HG03521 (cell line): ENCODE data around the gene CDK8.
"Not testable (repeated sequence)": the region's sequence is repeated elsewhere in the genome, so short reads cannot be mapped to it uniquely, and the experiment has no call there.

Experiments
- ATAC-seq: cut with Tn5 transposase; IDR thresholded peaks from one replicate; pipeline ENCODE4 v1.9.1; 2021; ENCODE audit warnings: mild to moderate bottlenecking, moderate library complexity; ENCODE audit not compliant: unreplicated experiment

Gene CDK8

GRCh38 chr13:26310470-26310869, 56.5 kb downstream of the CDK8 start:
- ATAC-seq: no peak

GRCh38 chr13:26312019-26312418, 58.1 kb downstream of the CDK8 start:
- ATAC-seq: not testable (repeated sequence)

- not testable (repeated sequence) for ATAC-seq
Observed at GRCh38 chr13:26316095-26316494, 62.2 kb downstream of the CDK8 start.

GRCh38 chr13:26320766-26321165, 66.8 kb downstream of the CDK8 start:
- ATAC-seq: no peak

- ATAC-seq: no peak
Observed at GRCh38 chr13:26323127-26323526, 69.2 kb downstream of the CDK8 start.

GRCh38 chr13:26323764-26324163, 69.8 kb downstream of the CDK8 start:
- no peak for ATAC-seq

GRCh38 chr13:26324294-26324693, 70.4 kb downstream of the CDK8 start:
- ATAC-seq: no peak

- ATAC-seq: no peak
Observed at GRCh38 chr13:26324867-26325266, 70.9 kb downstream of the CDK8 start.

GRCh38 chr13:26325876-26326275, 71.9 kb downstream of the CDK8 start:
- peak; percentile 53 for ATAC-seq

GRCh38 chr13:26326562-26326961, 72.6 kb downstream of the CDK8 start:
- no peak for ATAC-seq

GRCh38 chr13:26327940-26328725, 74.2 kb downstream of the CDK8 start:
- no peak for ATAC-seq

GRCh38 chr13:26335158-26335557, 81.2 kb downstream of the CDK8 start:
- ATAC-seq: no peak

GRCh38 chr13:26340807-26341206, 86.9 kb downstream of the CDK8 start:
- no peak for ATAC-seq

- ATAC-seq: no peak
Observed at GRCh38 chr13:26342898-26343297, 89.0 kb downstream of the CDK8 start.

- no peak for ATAC-seq
Observed at GRCh38 chr13:26343816-26344215, 89.9 kb downstream of the CDK8 start.

- no peak for ATAC-seq
Observed at GRCh38 chr13:26344980-26345379, 91.1 kb downstream of the CDK8 start.

- no peak for ATAC-seq
Observed at GRCh38 chr13:26348966-26349365, 95.0 kb downstream of the CDK8 start.

- no peak for ATAC-seq
Observed at GRCh38 chr13:26362261-26362660, 108.3 kb downstream of the CDK8 start.

- ATAC-seq: no peak
Observed at GRCh38 chr13:26370553-26370952, 116.6 kb downstream of the CDK8 start.

GRCh38 chr13:26372747-26373146, 118.8 kb downstream of the CDK8 start:
- ATAC-seq: no peak

GRCh38 chr13:26376430-26376829, 122.5 kb downstream of the CDK8 start:
- no peak for ATAC-seq

- ATAC-seq: no peak
Observed at GRCh38 chr13:26377038-26377437, 123.1 kb downstream of the CDK8 start.

GRCh38 chr13:26378116-26378515, 124.2 kb downstream of the CDK8 start:
- ATAC-seq: no peak
